Transverse colon (tissue), 4 donors: ENCODE measurements around the gene DNAH5. TPM values are rescaled to one million over a fixed set of nuclear protein-coding genes. Genes with fewer than 3 reads are reported as not detected.

Experiments
- DNase-seq: peaks from one replicate; pipeline ENCODE4 v3.0.0-alpha.2; 2019
- H3K27ac ChIP-seq, 4 donors: fragments of 200-600 bp; sonication (generic); 2 replicates each; pipeline ENCODE4 v1.5.1; 2016 to 2018; ENCODE audit warnings: inconsistent platforms in 4 of 4
- H3K27me3 ChIP-seq: fragments of 200-600 bp; sonication (generic); 2 replicates; pipeline ENCODE4 v1.5.1; 2017; ENCODE audit warnings: inconsistent platforms
- H3K36me3 ChIP-seq, 4 donors: fragments of 200-600 bp; sonication (generic); 2 replicates each; pipeline ENCODE4 v1.5.1; 2017 to 2019; ENCODE audit warnings: inconsistent platforms in 4 of 4
- H3K4me1 ChIP-seq, 4 donors: fragments of 200-600 bp; sonication (generic); 2 replicates each; pipeline ENCODE4 v1.5.1; 2017 to 2020; ENCODE audit warnings: inconsistent platforms in 4 of 4
- H3K4me3 ChIP-seq, 4 donors: fragments of 200-600 bp; sonication (generic); 1 replicate in 1 of 4; 2 replicates in 3 of 4; pipeline versions ENCODE4 v1.5.1 to v1.6.1; 2017 to 2019; ENCODE audit warnings: inconsistent platforms in 4 of 4
- H3K9me3 ChIP-seq, 2 donors: fragments of 200-600 bp; sonication (generic); 2 replicates each; pipeline ENCODE4 v1.5.1; 2017 to 2019; ENCODE audit warnings: inconsistent platforms in 2 of 2
- EP300 ChIP-seq: sonication (generic); formaldehyde crosslinking; IDR thresholded peaks from one replicate; pipeline ENCODE4 v1.6.1; 2017; ENCODE audit warnings: antibody characterized with exemption, low read depth
- POLR2A ChIP-seq: fragments of 450-650 bp; IDR thresholded peaks from one replicate; pipeline ENCODE4 v1.6.1; 2016; ENCODE audit warnings: antibody characterized with exemption, mild to moderate bottlenecking, moderate library complexity
- POLR2AphosphoS5 ChIP-seq, 3 donors: sonication (generic); formaldehyde crosslinking; IDR thresholded peaks; one replicate each; pipeline ENCODE4 v1.6.1; 2016; ENCODE audit warnings: antibody characterized with exemption in 3 of 3
- WGBS, 2 donors: methylation state at CpG; one replicate each; pipeline ENCODE4 v1.1.5; 2018; ENCODE audit warnings: low coverage in 1 of 2; 5-methylcytosine and 5-hydroxymethylcytosine counted together
- in situ Hi-C, 4 donors: fragments of 200-750 bp; cut with MboI; loops; one replicate each; pipeline versions ENCODE4 v1.15.0 to v1.15.1; 2017; ENCODE audit warnings: low sequenced_read_pairs in 3 of 4, low pct_ligation_motif_present in 1 of 4, low pct_unique_long_range_greater_than_20kb in 1 of 4
- intact Hi-C: fragments of 100-400 bp; cut with DNase I; formaldehyde crosslinking; loops from one replicate; pipeline ENCODE4 v1.15.1; 2023; ENCODE audit warnings: low total_unique reads
- total RNA-seq, 4 donors: library from RNA; depleted of rRNA; stranded (reverse); fragments of >200 nt; gene quantifications; one replicate each; pipeline ENCODE4 v1.1.0, GENCODE V29; 2016
- TF ChIP-seq, protein P1 (sequence below), 5 experiments: fragments of 200-600 bp in 3 of 5; fragments of 450-650 bp in 2 of 5; sonication (generic) in 3 of 5; IDR thresholded peaks; 1 replicate in 2 of 5; 2 replicates in 3 of 5; pipeline ENCODE4 v1.5.1; 2016 to 2017; ENCODE audit warnings: antibody characterized with exemption in 5 of 5, inconsistent platforms in 3 of 5, mild to moderate bottlenecking in 2 of 5, moderate library complexity in 1 of 5

Gene DNAH5
- total RNA-seq, 4 donors from 2014 or later = 0.20 to 1.5 (median 0.53) TPM

DNA sequence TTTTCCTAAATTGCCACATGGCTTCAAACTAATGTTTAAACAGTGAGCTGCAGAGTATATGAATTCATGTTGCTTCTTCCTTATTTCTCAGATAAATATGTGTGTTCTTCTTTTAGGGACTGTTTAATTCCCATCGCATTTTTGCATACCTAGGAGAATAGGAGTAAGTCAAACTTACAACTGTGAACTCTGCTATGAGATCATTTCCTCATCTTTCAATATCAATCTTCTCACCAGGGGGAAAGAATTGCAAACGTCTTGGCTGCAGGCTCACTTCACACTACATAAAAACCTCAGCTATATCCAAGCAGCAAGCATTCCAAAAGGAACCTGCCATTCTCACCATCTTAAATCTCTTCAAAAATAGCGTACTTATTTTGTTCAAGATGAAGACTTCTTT lies 271.0 kb downstream of the DNAH5 start:
- Histone ChIP-seq H3K4me3 (no peak overlapping the region), H3K4me1 (no peaks in the 10 kb centered on the region), H3K36me3 (no peaks in the 10 kb centered on the region), H3K9me3 (no peaks in the 10 kb centered on the region), H3K27ac (no peak overlapping the region), H3K27me3 (no peaks in the 10 kb centered on the region)
- WGBS, 2 donors = 52 to 55% methylated on average over 3 of the region's 3 CpGs
- no peak for DNase-seq
- intact Hi-C loops (no loop called here), in situ Hi-C loops (no loop called here)
- TF ChIP-seq POLR2A (no peak), POLR2AphosphoS5 (IDR thresholded peaks at IDR 0.05) (no peak), EP300 (no peak)
- TF ChIP-seq, protein P1, sequence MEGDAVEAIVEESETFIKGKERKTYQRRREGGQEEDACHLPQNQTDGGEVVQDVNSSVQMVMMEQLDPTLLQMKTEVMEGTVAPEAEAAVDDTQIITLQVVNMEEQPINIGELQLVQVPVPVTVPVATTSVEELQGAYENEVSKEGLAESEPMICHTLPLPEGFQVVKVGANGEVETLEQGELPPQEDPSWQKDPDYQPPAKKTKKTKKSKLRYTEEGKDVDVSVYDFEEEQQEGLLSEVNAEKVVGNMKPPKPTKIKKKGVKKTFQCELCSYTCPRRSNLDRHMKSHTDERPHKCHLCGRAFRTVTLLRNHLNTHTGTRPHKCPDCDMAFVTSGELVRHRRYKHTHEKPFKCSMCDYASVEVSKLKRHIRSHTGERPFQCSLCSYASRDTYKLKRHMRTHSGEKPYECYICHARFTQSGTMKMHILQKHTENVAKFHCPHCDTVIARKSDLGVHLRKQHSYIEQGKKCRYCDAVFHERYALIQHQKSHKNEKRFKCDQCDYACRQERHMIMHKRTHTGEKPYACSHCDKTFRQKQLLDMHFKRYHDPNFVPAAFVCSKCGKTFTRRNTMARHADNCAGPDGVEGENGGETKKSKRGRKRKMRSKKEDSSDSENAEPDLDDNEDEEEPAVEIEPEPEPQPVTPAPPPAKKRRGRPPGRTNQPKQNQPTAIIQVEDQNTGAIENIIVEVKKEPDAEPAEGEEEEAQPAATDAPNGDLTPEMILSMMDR (IDR thresholded peaks at IDR 0.05) = no peak

DNA sequence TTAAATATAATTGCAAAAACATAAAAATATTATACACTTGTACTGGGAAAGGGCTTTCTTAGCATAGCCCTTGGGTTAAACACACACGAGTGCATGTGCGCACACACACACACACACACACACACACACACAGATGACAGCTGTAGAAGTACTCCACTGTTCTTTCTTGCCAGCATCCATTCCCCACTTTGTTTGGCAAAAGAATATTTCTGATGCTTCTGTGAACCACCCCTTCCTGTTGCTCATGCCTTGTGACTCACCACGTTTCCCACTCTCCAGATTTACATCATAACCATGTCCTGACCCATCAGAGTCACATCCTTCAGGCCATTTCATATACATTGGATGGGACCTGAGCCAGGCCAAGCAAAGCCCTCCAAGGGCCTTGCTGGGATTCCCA lies 280.1 kb downstream of the DNAH5 start:
- Histone ChIP-seq H3K36me3 (no peaks in the 10 kb centered on the region), H3K4me1 (no peaks in the 10 kb centered on the region), H3K27me3 (no peaks in the 10 kb centered on the region), H3K27ac (no peak overlapping the region), H3K9me3 (no peaks in the 10 kb centered on the region), H3K4me3 (no peak overlapping the region)
- intact Hi-C loops = no loop called here
- no peak for DNase-seq
- no peak for TF ChIP-seq POLR2A
- TF ChIP-seq, protein P1 (IDR thresholded peaks at IDR 0.05) = no peak
- no peak for TF ChIP-seq EP300
- TF ChIP-seq POLR2AphosphoS5 (IDR thresholded peaks at IDR 0.05) = no peak
- in situ Hi-C loops = no loop called here
- 42 to 61% methylated on average over 2 to 3 of the region's 3 CpGs for WGBS, 2 donors

DNA sequence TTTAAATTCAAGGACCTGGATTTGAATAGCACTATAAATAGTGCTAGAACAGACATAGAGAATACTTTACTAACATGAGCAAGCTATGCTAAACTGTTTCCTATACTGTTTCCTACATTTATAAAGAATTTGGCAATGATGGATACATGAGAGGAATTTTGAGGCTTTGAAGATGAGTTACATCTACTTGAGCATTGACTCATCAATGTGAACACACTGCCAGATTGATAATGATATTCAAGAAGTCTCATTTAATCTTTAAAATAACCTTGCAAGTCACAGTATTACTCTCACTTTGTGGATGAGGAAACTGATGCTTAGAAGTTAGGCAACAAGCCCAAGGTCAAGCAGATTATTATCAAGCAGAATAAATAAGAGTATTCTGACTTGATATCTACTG lies 281.9 kb downstream of the DNAH5 start:
- Histone ChIP-seq H3K36me3 (no peaks in the 10 kb centered on the region), H3K27me3 (no peaks in the 10 kb centered on the region), H3K4me1 (no peaks in the 10 kb centered on the region), H3K4me3 (no peak overlapping the region), H3K9me3 (no peaks in the 10 kb centered on the region), H3K27ac (no peak overlapping the region)
- in situ Hi-C loops (no loop called here), intact Hi-C loops (no loop called here)
- no peak for TF ChIP-seq POLR2AphosphoS5 (IDR thresholded peaks at IDR 0.05)
- no peak for TF ChIP-seq POLR2A
- TF ChIP-seq EP300 = no peak
- TF ChIP-seq, protein P1 (IDR thresholded peaks at IDR 0.05) = no peak
- no peak for DNase-seq

DNA sequence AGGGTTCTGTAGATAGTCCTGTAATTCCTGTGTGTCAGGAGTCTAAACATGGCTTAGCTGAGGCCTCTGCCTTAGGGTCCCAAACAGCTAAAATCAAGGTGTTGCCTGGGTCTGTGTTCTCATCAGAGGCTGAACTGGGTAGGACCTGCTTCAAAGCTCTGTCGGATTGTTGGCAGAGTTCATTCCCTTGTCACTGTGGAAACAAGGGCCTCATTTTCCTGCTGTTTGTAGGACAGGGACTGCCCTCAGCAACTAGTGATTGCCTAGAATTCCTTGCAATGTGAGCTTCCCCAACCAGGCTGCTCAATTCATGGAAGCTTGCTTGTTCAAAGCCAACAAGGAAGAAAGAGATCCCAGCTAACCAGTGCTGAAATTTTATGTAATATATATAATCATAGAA lies 283.2 kb downstream of the DNAH5 start:
- H3K27me3 ChIP-seq = no peaks in the 10 kb centered on the region
- no peaks in the 10 kb centered on the region for H3K4me1 ChIP-seq
- H3K4me3 ChIP-seq = no peak overlapping the region
- no peak for DNase-seq
- intact Hi-C loops = no loop called here
- no peak for TF ChIP-seq POLR2A
- WGBS, 2 donors = 60% methylated on average over 1 of the region's 1 CpG; no CpG with 5 or more reads in 1 of the 2 donors
- no peaks in the 10 kb centered on the region for H3K9me3 ChIP-seq
- in situ Hi-C loops = no loop called here
- no peak overlapping the region for H3K27ac ChIP-seq
- H3K36me3 ChIP-seq = no peaks in the 10 kb centered on the region

DNA sequence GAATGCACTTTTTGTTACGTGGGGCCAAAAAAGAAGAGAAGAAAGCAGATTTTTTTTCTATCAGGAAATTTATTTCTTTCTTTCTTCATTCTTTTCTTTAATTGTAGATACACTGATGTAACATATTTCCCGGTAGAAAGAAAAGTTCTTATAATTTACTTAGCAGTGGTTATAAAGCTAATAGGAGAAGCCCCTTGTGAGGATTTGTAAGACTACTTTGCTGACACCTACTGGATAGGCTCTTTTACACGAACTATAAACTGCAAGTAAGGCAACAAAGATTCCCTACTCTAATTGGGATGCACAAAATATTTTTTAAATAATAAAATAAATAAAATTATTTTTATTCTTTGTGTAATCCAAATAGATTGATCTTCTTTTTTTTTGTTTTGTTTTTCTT lies 284.4 kb downstream of the DNAH5 start:
- no peaks in the 10 kb centered on the region for H3K36me3 ChIP-seq
- H3K9me3 ChIP-seq = no peaks in the 10 kb centered on the region
- in situ Hi-C loops (no loop called here), intact Hi-C loops (no loop called here)
- TF ChIP-seq EP300 (no peak), POLR2A (no peak), POLR2AphosphoS5 (IDR thresholded peaks at IDR 0.05) (no peak)
- TF ChIP-seq, protein P1 (IDR thresholded peaks at IDR 0.05) = no peak
- H3K27me3 ChIP-seq = no peaks in the 10 kb centered on the region
- WGBS, 2 donors = 33 to 46% methylated on average over 3 of the region's 3 CpGs
- H3K4me1 ChIP-seq = no peaks in the 10 kb centered on the region
- H3K27ac ChIP-seq = no peak overlapping the region
- no peak for DNase-seq
- no peak overlapping the region for H3K4me3 ChIP-seq
